H9 (cell line): Measurements from ENCODE around the gene ECE2. TPM values are rescaled to one million over a fixed set of nuclear protein-coding genes. Genes with fewer than 3 reads are reported as not detected.

Experiments
- DNase-seq: peaks from one replicate; pipeline ENCODE4 v3.0.0-alpha.2; 2017
- H2AFZ ChIP-seq: one replicate; pipeline ENCODE4 v1.6.1; 2013; ENCODE audit warnings: mild to moderate bottlenecking, low read length, control low read depth, moderate library complexity
- H2AK5ac ChIP-seq: 2 replicates; pipeline ENCODE4 v1.6.1; 2013; ENCODE audit warnings: low read length, control low read depth, mixed read lengths; ENCODE audit not compliant: insufficient read length
- H2BK120ac ChIP-seq: one replicate; pipeline ENCODE4 v1.6.1; 2013; ENCODE audit warnings: low read depth, mild to moderate bottlenecking, low read length, control low read depth, inconsistent platforms; ENCODE audit not compliant: poor library complexity, severe bottlenecking
- H2BK12ac ChIP-seq: 2 replicates; pipeline ENCODE4 v1.6.1; 2013; ENCODE audit warnings: low read length, control low read depth, mixed read lengths, low read depth; ENCODE audit not compliant: insufficient read length
- H2BK15ac ChIP-seq: 2 replicates; pipeline ENCODE4 v1.6.1; 2013; ENCODE audit warnings: low read depth, low read length, control low read depth
- H2BK20ac ChIP-seq: one replicate; pipeline ENCODE4 v1.6.1; 2013; ENCODE audit warnings: low read depth, mild to moderate bottlenecking, low read length, control low read depth, inconsistent platforms; ENCODE audit not compliant: poor library complexity, severe bottlenecking
- H2BK5ac ChIP-seq: 2 replicates; pipeline ENCODE4 v1.6.1; 2013; ENCODE audit warnings: low read length, control low read depth, mixed read lengths; ENCODE audit not compliant: insufficient read length
- H3K14ac ChIP-seq: 2 replicates; pipeline ENCODE4 v1.6.1; 2013; ENCODE audit warnings: low read length, control low read depth; ENCODE audit not compliant: insufficient read depth
- H3K18ac ChIP-seq: 2 replicates; pipeline ENCODE4 v1.6.1; 2013; ENCODE audit warnings: low read depth, mild to moderate bottlenecking, mixed read lengths, low read length, control low read depth; ENCODE audit not compliant: insufficient read length
- H3K23ac ChIP-seq: 2 replicates; pipeline ENCODE4 v1.6.1; 2013; ENCODE audit warnings: low read length, control low read depth, mixed read lengths, low read depth; ENCODE audit not compliant: insufficient read length
- H3K23me2 ChIP-seq: 2 replicates; pipeline ENCODE4 v1.6.1; 2013; ENCODE audit warnings: low read depth, mild to moderate bottlenecking, mixed read lengths, low read length, control low read depth; ENCODE audit not compliant: insufficient read length, poor library complexity, severe bottlenecking
- H3K27ac ChIP-seq: 2 replicates; pipeline ENCODE4 v1.5.1; 2013; ENCODE audit warnings: low read length, control low read depth, mixed read lengths, low read depth; ENCODE audit not compliant: insufficient read length
- H3K27me3 ChIP-seq: 2 replicates; pipeline ENCODE4 v1.6.1; 2013; ENCODE audit warnings: low read length, control low read depth, inconsistent platforms; ENCODE audit not compliant: insufficient read depth
- H3K4ac ChIP-seq: 2 replicates; pipeline ENCODE4 v1.6.1; 2013; ENCODE audit warnings: low read depth, mild to moderate bottlenecking, control low read depth, inconsistent platforms, low read length, moderate library complexity
- H3K4me1 ChIP-seq: 2 replicates; pipeline ENCODE4 v1.6.1; 2013; ENCODE audit warnings: low read length, control low read depth, inconsistent platforms; ENCODE audit not compliant: insufficient read depth
- H3K4me2 ChIP-seq: 2 replicates; pipeline ENCODE4 v1.6.1; 2013; ENCODE audit warnings: low read length, control low read depth, mixed read lengths; ENCODE audit not compliant: insufficient read length, insufficient read depth
- H3K56ac ChIP-seq: 2 replicates; pipeline ENCODE4 v1.6.1; 2013; ENCODE audit warnings: low read depth, mild to moderate bottlenecking, mixed read lengths, low read length, control low read depth; ENCODE audit not compliant: insufficient read length
- H3K79me1 ChIP-seq: 2 replicates; pipeline ENCODE4 v1.6.1; 2013; ENCODE audit warnings: low read depth, mild to moderate bottlenecking, moderate library complexity, low read length, control low read depth, inconsistent platforms; ENCODE audit not compliant: insufficient read depth, poor library complexity, severe bottlenecking
- H3K79me2 ChIP-seq: 2 replicates; pipeline ENCODE4 v1.6.1; 2013; ENCODE audit warnings: low read length, control low read depth, inconsistent platforms; ENCODE audit not compliant: insufficient read depth
- H3K9ac ChIP-seq: 2 replicates; pipeline ENCODE4 v1.6.1; 2013; ENCODE audit warnings: low read length, control low read depth, mixed read lengths; ENCODE audit not compliant: insufficient read length; ENCODE audit errors: extremely low read depth
- H3K9me3 ChIP-seq: one replicate; pipeline ENCODE4 v1.6.1; 2013; ENCODE audit warnings: low read depth, low read length, inconsistent platforms; ENCODE audit not compliant: control insufficient read depth
- H3T11ph ChIP-seq: one replicate; pipeline ENCODE4 v1.6.1; 2013; ENCODE audit warnings: mild to moderate bottlenecking, low read length, control low read depth, inconsistent platforms
- H4K20me1 ChIP-seq: one replicate; pipeline ENCODE4 v1.6.1; 2013; ENCODE audit not compliant: control insufficient read depth, insufficient read length, insufficient read depth
- H4K5ac ChIP-seq: 2 replicates; pipeline ENCODE4 v1.6.1; 2013; ENCODE audit warnings: low read depth, mild to moderate bottlenecking, mixed read lengths, low read length, control low read depth; ENCODE audit not compliant: insufficient read length
- H4K8ac ChIP-seq: replicated peaks from 2 replicates; pipeline ENCODE4 v1.6.1; 2013; ENCODE audit warnings: low read length, control low read depth, mixed read lengths, low read depth; ENCODE audit not compliant: insufficient read length
- H4K91ac ChIP-seq: 2 replicates; pipeline ENCODE4 v1.6.1; 2013; ENCODE audit warnings: low read depth, mild to moderate bottlenecking, moderate library complexity, mixed read lengths, low read length, control low read depth; ENCODE audit not compliant: insufficient read length
- H3K27ac Mint-ChIP-seq, 3 experiments: 2 replicates in 2 of 3; 3 replicates in 1 of 3; pipeline ENCODE4 v1.8.0; 2020 to 2021; ENCODE audit warnings: mixed read lengths in 3 of 3, mild to moderate bottlenecking in 1 of 3, moderate library complexity in 1 of 3
- H3K27me3 Mint-ChIP-seq: 2 replicates; pipeline ENCODE4 v1.8.0; 2021; ENCODE audit warnings: low read depth, mild to moderate bottlenecking, moderate library complexity, mixed read lengths
- H3K36me3 Mint-ChIP-seq, 3 experiments: 2 replicates in 2 of 3; 3 replicates in 1 of 3; pipeline ENCODE4 v1.8.0; 2020 to 2021; ENCODE audit warnings: low read depth in 3 of 3, mixed read lengths in 3 of 3; ENCODE audit not compliant: insufficient read depth in 1 of 3
- H3K4me1 Mint-ChIP-seq, 2 experiments: 2 replicates each; pipeline ENCODE4 v1.8.0; 2020; ENCODE audit warnings: mixed read lengths in 2 of 2
- H3K4me3 Mint-ChIP-seq, 2 experiments: 2 replicates in 1 of 2; 3 replicates in 1 of 2; pipeline ENCODE4 v1.8.0; 2020 to 2021; ENCODE audit warnings: mild to moderate bottlenecking in 2 of 2, mixed read lengths in 2 of 2, moderate library complexity in 1 of 2
- H3K9me3 Mint-ChIP-seq, 2 experiments: 2 replicates in 1 of 2; 3 replicates in 1 of 2; pipeline ENCODE4 v1.8.0; 2020; ENCODE audit warnings: mild to moderate bottlenecking in 2 of 2, mixed read lengths in 2 of 2, moderate library complexity in 1 of 2
- CTCF ChIP-seq: fragments of 200-600 bp; sonication (generic); conservative IDR thresholded peaks from 3 replicates; pipeline ENCODE4 v1.8.0; 2021; ENCODE audit warnings: antibody characterized with exemption, mild to moderate bottlenecking
- WGBS: extraction: QIAGEN DNeasy Blood & Tissue Kit; methylation state at CpG from one replicate; pipeline ENCODE4 v1.1.7; 2013; ENCODE audit warnings: missing lambda C conversion rate, low lambda C conversion rate, mixed read lengths; ENCODE audit not compliant: insufficient read length; ENCODE audit errors: extremely low coverage; 5-methylcytosine and 5-hydroxymethylcytosine counted together
- total RNA-seq: library from RNA; stranded (reverse); gene quantifications from 2 replicates; pipeline ENCODE4 v1.2.1, GENCODE V29; 2021

The ECE2 gene
- total RNA-seq, 1 experiment from 2014 or later = not detected

GRCh38 chr3:184322731-184323487 is 47.1 kb downstream of the ECE2 start:
- H3K27me3 ChIP-seq = no peaks in the 10 kb centered on the region
- H3K4ac ChIP-seq = no peak overlapping the region
- H4K5ac ChIP-seq = no peak overlapping the region
- H3K27ac ChIP-seq = no peak overlapping the region
- no peak overlapping the region for H3K9ac ChIP-seq
- H3K56ac ChIP-seq = no peak overlapping the region
- no peak overlapping the region for H3K23ac ChIP-seq
- H3K79me1 ChIP-seq = peaks cover 6% of the 10 kb centered on the region
- H3K4me3 Mint-ChIP-seq = no peak overlapping the region
- H3K9me3 Mint-ChIP-seq = no peaks in the 10 kb centered on the region
- no peak overlapping the region for H2AFZ ChIP-seq
- peaks cover 81 to 96% (median 91%) of the 10 kb centered on the region in 3 experiments for H3K36me3 Mint-ChIP-seq
- no peak overlapping the region for H3K4me2 ChIP-seq
- WGBS = no CpG with 5 or more reads among the region's 20 CpGs
- peaks cover 10% of the 10 kb centered on the region for H3K79me2 ChIP-seq
- no peaks in the 10 kb centered on the region for H3K23me2 ChIP-seq
- H4K8ac ChIP-seq = no peak overlapping the region
- no peak overlapping the region for H2AK5ac ChIP-seq
- peaks cover 6 to 7% of the 10 kb centered on the region in 2 experiments for H3K4me1 Mint-ChIP-seq
- H2BK5ac ChIP-seq = no peak overlapping the region
- no peaks in the 10 kb centered on the region for H3K9me3 ChIP-seq
- H2BK15ac ChIP-seq = no peak overlapping the region
- H3K27ac Mint-ChIP-seq = peak overlapping the region in 1 of 3 experiments; percentile 24; a peak in 1 of 7 replicates
- H4K91ac ChIP-seq = no peak overlapping the region
- no peak for DNase-seq
- no peak overlapping the region for H2BK12ac ChIP-seq
- H3K14ac ChIP-seq = no peak overlapping the region
- H3T11ph ChIP-seq = no peak overlapping the region
- H3K27me3 Mint-ChIP-seq = no peaks in the 10 kb centered on the region; the same call in none of the 2 replicates
- H2BK120ac ChIP-seq = no peak overlapping the region
- H2BK20ac ChIP-seq = no peak overlapping the region
- H3K18ac ChIP-seq = no peak overlapping the region
- no peaks in the 10 kb centered on the region for H3K4me1 ChIP-seq
- no peaks in the 10 kb centered on the region for H4K20me1 ChIP-seq
- TF ChIP-seq CTCF = no peak
